Nucleus accumbens (tissue), 56 donors: ENCODE results near the gene SYNPO2.

Experiments
- DNase-seq, 56 donors: peaks; one replicate each; lab custom pipeline; 2025; lab: John Stamatoyannopoulos, UW

Gene SYNPO2

GRCh38 chr4:119097282-119097900 lies 208.7 kb downstream of the SYNPO2 start:
- DNase-seq: no peak

DNA sequence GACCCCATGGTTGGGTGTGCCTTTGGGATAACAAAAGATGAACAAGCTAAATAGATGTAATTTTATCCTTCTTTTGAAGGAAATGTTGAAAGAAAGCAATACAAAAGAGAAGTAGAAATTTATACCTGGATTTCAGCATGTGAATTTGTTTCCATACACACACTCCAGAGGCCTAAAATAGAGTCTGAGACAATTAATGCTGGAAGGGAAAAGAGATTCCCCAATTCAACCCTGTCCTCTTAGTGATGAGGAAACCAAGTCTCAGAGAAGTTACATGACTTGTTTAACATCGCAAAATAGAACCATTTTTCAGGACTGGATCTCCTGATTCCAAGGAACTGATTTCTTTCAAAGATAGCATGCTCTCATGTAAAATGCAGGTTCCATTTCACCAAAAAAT lies 209.7 kb downstream of the SYNPO2 start:
- no peak for DNase-seq

DNA sequence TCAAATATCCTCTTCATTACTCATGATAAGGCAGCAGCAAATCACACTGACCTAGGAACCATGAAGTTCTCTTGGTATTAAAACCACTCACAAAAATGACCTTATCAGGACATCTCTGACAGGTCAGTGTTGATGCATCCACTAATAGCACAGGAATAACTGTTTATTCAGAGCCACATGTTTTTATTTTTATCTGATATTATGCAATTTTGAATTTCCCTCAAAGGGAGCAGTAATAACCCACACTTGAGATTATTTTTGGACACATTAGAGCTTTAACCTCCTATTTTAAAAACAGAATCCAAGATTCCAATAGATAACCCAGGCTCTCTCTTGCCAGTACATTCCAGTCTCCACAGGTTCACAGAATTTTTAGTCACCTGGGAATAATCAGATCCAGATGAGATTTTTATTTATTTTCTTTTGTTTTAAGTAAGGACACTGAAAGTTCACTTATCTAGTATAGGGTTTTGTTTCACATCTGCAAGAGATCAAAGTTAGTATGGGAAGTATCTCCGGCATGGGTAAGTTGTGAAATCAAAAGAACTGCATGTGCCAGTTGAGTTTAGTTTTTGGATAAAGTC lies 210.7 kb downstream of the SYNPO2 start:
- no peak for DNase-seq

DNA sequence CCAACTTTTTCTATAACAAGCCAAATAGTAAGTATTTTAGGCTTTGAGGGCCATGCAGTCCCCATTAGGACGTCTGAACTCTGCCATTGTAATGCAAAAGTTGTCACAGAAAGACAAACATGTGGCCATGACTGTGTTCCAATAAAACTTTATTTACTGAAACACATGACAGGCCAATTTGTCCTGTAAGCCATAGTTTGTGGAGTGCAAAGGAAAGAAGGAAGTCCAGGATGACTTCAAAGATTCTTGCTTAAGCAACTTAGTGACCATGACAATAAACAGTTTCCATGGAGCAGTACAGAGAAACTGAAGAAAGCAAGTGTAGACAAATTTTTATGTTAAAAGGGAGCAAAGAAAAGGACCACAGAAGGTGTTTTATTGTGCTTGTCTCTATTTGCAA lies 212.0 kb downstream of the SYNPO2 start:
- no peak for DNase-seq

GRCh38 chr4:119103263-119103662 lies 214.6 kb downstream of the SYNPO2 start:
- DNase-seq: no peak

GRCh38 chr4:119104644-119105273 lies 216.1 kb downstream of the SYNPO2 start:
- no peak for DNase-seq

DNA sequence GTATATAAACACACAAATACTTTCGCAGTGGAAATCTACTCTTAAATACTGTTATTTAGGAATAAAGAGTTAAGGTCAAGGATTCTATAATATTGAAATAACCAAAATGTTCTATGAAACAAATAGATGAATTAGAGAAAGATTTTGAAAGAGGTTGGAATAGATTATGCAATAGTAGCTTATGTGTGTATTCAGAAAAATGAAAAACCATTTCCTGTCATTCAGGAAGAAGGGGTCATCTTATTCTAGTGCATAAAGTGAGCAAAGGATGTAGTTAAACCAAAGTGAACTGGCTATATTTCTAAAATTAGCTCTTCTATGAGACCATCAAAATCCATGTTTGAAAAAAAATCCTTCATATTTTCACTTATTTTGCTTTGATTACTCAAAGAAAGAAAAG lies 217.0 kb downstream of the SYNPO2 start:
- DNase-seq: no peak

DNA sequence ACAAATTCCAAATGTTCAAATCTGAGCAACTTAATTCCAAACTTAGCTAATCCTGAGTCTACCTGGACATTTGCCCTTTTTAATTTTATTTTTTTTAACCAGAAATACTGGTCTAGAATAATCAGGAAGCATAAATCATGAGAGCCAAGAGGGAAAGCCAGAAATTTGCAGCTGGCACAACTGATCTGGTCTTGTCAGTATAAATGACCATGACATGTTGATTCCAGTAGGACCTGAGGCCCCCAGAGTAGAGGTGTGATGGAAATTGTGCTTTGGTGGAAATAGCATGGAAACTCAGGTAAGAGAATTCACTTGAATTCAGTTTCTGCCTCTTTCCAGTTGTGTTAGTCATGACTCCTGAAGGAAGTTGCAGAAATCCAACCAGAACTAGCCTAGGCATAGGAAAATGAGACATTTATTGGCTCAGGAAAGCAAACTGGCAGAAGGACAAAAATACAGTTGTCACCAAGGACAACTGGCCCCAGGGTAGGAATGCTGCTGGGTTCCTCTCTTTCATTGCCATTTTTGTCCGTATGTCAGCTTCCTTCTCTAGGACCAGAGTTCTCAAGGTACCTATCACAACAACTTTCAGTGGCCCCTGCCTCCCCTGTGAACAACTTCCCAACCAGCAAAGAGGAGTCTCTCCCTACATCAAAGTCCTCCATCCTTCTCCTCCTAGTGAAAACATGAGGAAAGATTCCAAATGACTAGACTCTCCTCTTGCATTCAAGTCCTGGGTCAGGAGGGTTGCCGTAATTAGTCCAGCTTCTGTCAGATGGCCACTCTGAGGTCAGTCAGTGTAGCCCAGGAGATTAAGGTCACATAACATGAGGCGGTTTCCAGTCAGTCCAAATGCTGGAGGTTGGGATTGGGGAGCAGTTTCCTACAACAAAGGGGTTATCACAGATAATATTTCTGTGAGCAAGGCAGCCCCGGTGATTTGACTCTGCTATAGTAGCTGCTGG lies 217.7 kb downstream of the SYNPO2 start:
- DNase-seq: no peak

- DNase-seq: no peak
Observed at GRCh38 chr4:119110121-119110520, 221.5 kb downstream of the SYNPO2 start.
